Breast epithelium (tissue), 4 donors: Measurements from ENCODE around the gene BCAN. TPM values are rescaled to one million over a fixed set of nuclear protein-coding genes. Genes with fewer than 3 reads are reported as not detected.

Source experiments
- DNase-seq, 2 donors: peaks; one replicate each; pipeline ENCODE4 v3.0.0-alpha.2; 2019; ENCODE audit warnings: low spot score in 2 of 2
- H3K27ac ChIP-seq, 2 donors: fragments of 200-600 bp; sonication (generic) in 1 of 2; one replicate each; pipeline ENCODE4 v1.5.1; 2016 to 2019; ENCODE audit warnings: mild to moderate bottlenecking in 1 of 2
- H3K27me3 ChIP-seq, 2 donors: fragments of 200-600 bp; sonication (generic) in 1 of 2; one replicate each; pipeline versions ENCODE4 v1.5.1 to v1.6.0; 2017 to 2019; ENCODE audit warnings: control low read depth in 1 of 2, mild to moderate bottlenecking in 1 of 2
- H3K36me3 ChIP-seq: fragments of 200-600 bp; one replicate; pipeline ENCODE4 v1.5.1; 2019
- H3K4me1 ChIP-seq, 2 donors: fragments of 200-600 bp; sonication (generic); one replicate each; pipeline ENCODE4 v1.5.1; 2016 to 2019; ENCODE audit warnings: control low read depth in 1 of 2
- H3K4me3 ChIP-seq, 3 donors: fragments of 200-600 bp; sonication (generic); 1 replicate in 2 of 3; 2 replicates in 1 of 3; pipeline ENCODE4 v1.5.1; 2016 to 2019; ENCODE audit warnings: mild to moderate bottlenecking in 3 of 3, moderate library complexity in 2 of 3
- H3K9me3 ChIP-seq, 2 donors: fragments of 200-600 bp; sonication (generic) in 1 of 2; one replicate each; pipeline ENCODE4 v1.5.1; 2016 to 2019; ENCODE audit warnings: control low read depth in 1 of 2
- CTCF ChIP-seq, 3 donors: fragments of 450-650 bp; IDR thresholded peaks; one replicate each; pipeline ENCODE4 v1.5.1; 2016 to 2017; ENCODE audit warnings: antibody characterized with exemption in 3 of 3, mild to moderate bottlenecking in 3 of 3, moderate library complexity in 3 of 3
- POLR2A ChIP-seq: fragments of 450-650 bp; IDR thresholded peaks from one replicate; pipeline ENCODE4 v1.6.1; 2016; ENCODE audit warnings: antibody characterized with exemption, mild to moderate bottlenecking, moderate library complexity
- POLR2AphosphoS5 ChIP-seq, 3 donors: sonication (generic); formaldehyde crosslinking; IDR thresholded peaks; one replicate each; pipeline ENCODE4 v1.6.1; 2017; ENCODE audit warnings: antibody characterized with exemption in 3 of 3
- intact Hi-C: fragments of 100-400 bp; cut with DNase I; formaldehyde crosslinking; loops from one replicate; pipeline ENCODE4 v1.15.1; 2023; ENCODE audit warnings: low total_unique reads
- total RNA-seq, 3 donors: library from RNA; depleted of rRNA; stranded (reverse); fragments of >200 nt; gene quantifications; one replicate each; pipeline ENCODE4 v1.1.0, GENCODE V29; 2016

BCAN gene
- total RNA-seq, 3 donors from 2014 or later = 0.44 TPM; not detected in 2

GRCh38 chr1:156652992-156653355 is 11.1 kb downstream of the BCAN start:
- no peak for DNase-seq
- Histone ChIP-seq H3K9me3 (no peaks in the 10 kb centered on the region), H3K27me3 (no peaks in the 10 kb centered on the region), H3K4me1 (peaks cover 0 to 9% of the 10 kb centered on the region in 2 donors), H3K36me3 (no peaks in the 10 kb centered on the region), H3K4me3 (no peak overlapping the region), H3K27ac (no peak overlapping the region)
- TF ChIP-seq CTCF (IDR thresholded peaks at IDR 0.05) (no peak), POLR2A (no peak), POLR2AphosphoS5 (IDR thresholded peaks at IDR 0.05) (no peak)
- intact Hi-C loops = loop anchor here (5.0 to 10.0 kb wide), 2 partner anchors 68 to 1866 kb away; no protein-coding TSS in a partner anchor

DNA sequence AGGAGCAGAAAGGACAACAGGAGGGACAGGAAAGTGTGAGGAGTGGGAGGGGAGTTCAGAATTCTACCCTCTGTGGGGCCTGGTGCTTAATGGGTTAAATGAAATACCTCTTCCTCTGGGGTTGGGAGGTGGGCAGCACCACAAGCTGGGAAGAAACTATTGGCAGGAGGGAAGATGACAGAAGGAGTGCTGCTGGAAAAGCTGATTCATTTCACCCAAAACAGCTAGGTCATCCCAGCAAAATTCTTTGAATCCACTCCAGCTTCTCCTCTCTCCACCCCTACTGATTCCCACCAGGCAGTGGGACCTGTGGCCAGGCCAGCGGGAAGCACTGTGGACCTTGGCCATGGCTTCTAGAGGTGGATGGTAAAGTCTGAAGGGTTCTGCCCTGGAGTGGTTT is 12.8 kb downstream of the BCAN start:
- DNase-seq = no peak
- no peak overlapping the region for H3K27ac ChIP-seq
- TF ChIP-seq POLR2A (no peak), POLR2AphosphoS5 (IDR thresholded peaks at IDR 0.05) (no peak), CTCF (IDR thresholded peaks at IDR 0.05) (no peak)
- H3K9me3 ChIP-seq = no peaks in the 10 kb centered on the region
- no peaks in the 10 kb centered on the region for H3K27me3 ChIP-seq
- peaks cover 2 to 16% of the 10 kb centered on the region in 2 donors for H3K4me1 ChIP-seq
- intact Hi-C loops = loop anchor here (5.0 to 10.0 kb wide), 2 partner anchors 70 to 1867 kb away; no protein-coding TSS in a partner anchor
- H3K4me3 ChIP-seq = no peak overlapping the region
- H3K36me3 ChIP-seq = no peaks in the 10 kb centered on the region

GRCh38 chr1:156655151-156655903 is 13.4 kb downstream of the BCAN start:
- TF ChIP-seq POLR2A (no peak), POLR2AphosphoS5 (IDR thresholded peaks at IDR 0.05) (no peak), CTCF (IDR thresholded peaks at IDR 0.05) (no peak)

GRCh38 chr1:156655904-156656516 is 14.1 kb downstream of the BCAN start:
- DNase-seq = no peak
- intact Hi-C loops = loop anchor here (10.0 kb wide), 1 partner anchor 71 kb away; no protein-coding TSS in a partner anchor
- no peaks in the 10 kb centered on the region for H3K27me3 ChIP-seq

More at GRCh38 chr1:156655151-156655903, 13.4 kb downstream of the BCAN start:
- Histone ChIP-seq H3K27me3 (no peaks in the 10 kb centered on the region), H3K9me3 (no peaks in the 10 kb centered on the region), H3K4me3 (no peak overlapping the region), H3K4me1 (peaks cover 4 to 22% of the 10 kb centered on the region in 2 donors), H3K27ac (no peak overlapping the region), H3K36me3 (no peaks in the 10 kb centered on the region)
- no peak for DNase-seq
- intact Hi-C loops = loop anchor here (10.0 kb wide), 1 partner anchor 71 kb away; no protein-coding TSS in a partner anchor

More at GRCh38 chr1:156655904-156656516, 14.1 kb downstream of the BCAN start:
- peaks cover 4 to 28% of the 10 kb centered on the region in 2 donors for H3K4me1 ChIP-seq
- H3K27ac ChIP-seq = no peak overlapping the region
- H3K36me3 ChIP-seq = no peaks in the 10 kb centered on the region
- H3K9me3 ChIP-seq = no peaks in the 10 kb centered on the region
- TF ChIP-seq POLR2AphosphoS5 (IDR thresholded peaks at IDR 0.05) (no peak), POLR2A (no peak), CTCF (IDR thresholded peaks at IDR 0.05) (no peak)
- no peak overlapping the region for H3K4me3 ChIP-seq
